Body of pancreas (tissue), 4 donors: ENCODE results near the gene CDKN2C. TPM values are rescaled to one million over a fixed set of nuclear protein-coding genes. Genes with fewer than 3 reads are reported as not detected.

Experiments
- ATAC-seq: fragments of 150-250 bp; one replicate; pipeline ENCODE4 v1.9.1; 2016
- DNase-seq, 4 donors: peaks; one replicate each; pipeline ENCODE4 v3.0.0-alpha.2; 2019
- H3K27ac ChIP-seq, 4 donors: fragments of 200-600 bp; sonication (generic); 1 replicate in 3 of 4; 2 replicates in 1 of 4; pipeline versions ENCODE4 v1.5.1 to v1.6.1; 2016 to 2019; ENCODE audit warnings: mild to moderate bottlenecking in 1 of 4, mixed read lengths in 1 of 4, moderate library complexity in 1 of 4
- H3K27me3 ChIP-seq, 2 donors: fragments of 200-600 bp; sonication (generic); one replicate each; pipeline ENCODE4 v1.6.0; 2016; ENCODE audit warnings: mild to moderate bottlenecking in 1 of 2
- H3K36me3 ChIP-seq, 2 donors: fragments of 200-600 bp; sonication (generic); replicated peaks in 1 of 2; 2 replicates each; pipeline ENCODE4 v1.5.1; 2016; ENCODE audit warnings: low read depth in 2 of 2; ENCODE audit not compliant: insufficient read depth in 1 of 2
- H3K4me1 ChIP-seq: fragments of 200-600 bp; sonication (generic); one replicate; pipeline ENCODE4 v1.6.0; 2016
- H3K4me3 ChIP-seq, 2 donors: fragments of 200-600 bp; sonication (generic); 1 replicate in 1 of 2; 2 replicates in 1 of 2; pipeline ENCODE4 v1.5.1; 2016 to 2019
- H3K9me3 ChIP-seq, 3 donors: fragments of 200-600 bp; sonication (generic); 1 replicate in 2 of 3; 2 replicates in 1 of 3; pipeline ENCODE4 v1.5.1; 2016
- POLR2A ChIP-seq, 3 donors: fragments of 450-650 bp; IDR thresholded peaks; one replicate each; pipeline ENCODE4 v1.6.1; 2016; ENCODE audit warnings: antibody characterized with exemption in 3 of 3, mild to moderate bottlenecking in 2 of 3
- intact Hi-C: fragments of 100-400 bp; cut with DNase I; formaldehyde crosslinking; loops from one replicate; pipeline ENCODE4 v1.15.1; 2023
- total RNA-seq, 2 donors: library from RNA; depleted of rRNA; stranded (reverse); fragments of >200 nt; gene quantifications; one replicate each; pipeline ENCODE4 v1.1.0, GENCODE V29; 2016
- TF ChIP-seq, protein P1 (sequence below), 7 experiments: fragments of 450-650 bp in 4 of 7; fragments of 200-600 bp in 3 of 7; sonication (generic) in 3 of 7; IDR thresholded peaks; one replicate each; pipeline ENCODE4 v1.5.1; 2016 to 2019; ENCODE audit warnings: antibody characterized with exemption in 7 of 7

CDKN2C gene
- total RNA-seq, 2 donors from 2014 or later = 7.6 to 11.9 TPM

DNA sequence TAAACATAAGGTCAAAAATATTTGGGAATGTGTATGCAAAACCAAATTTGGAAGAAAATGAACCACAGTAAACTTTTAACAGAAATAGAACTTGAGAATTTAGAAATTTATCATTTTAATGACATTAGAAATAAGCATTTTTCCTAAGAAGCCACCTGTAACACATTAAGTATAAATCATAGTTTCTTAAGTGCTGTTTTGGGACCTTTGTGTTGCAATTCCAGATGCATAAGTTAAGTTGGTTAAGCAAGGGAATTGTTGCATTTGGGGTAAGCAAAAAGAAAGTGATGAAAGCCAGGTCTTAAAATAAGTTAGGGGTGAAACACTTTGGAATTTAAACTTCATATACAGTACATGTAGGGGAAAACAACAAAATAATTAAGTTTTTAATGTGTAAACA is 49.8 kb downstream of the CDKN2C start:
- intact Hi-C loops = no loop called here
- no peaks in the 10 kb centered on the region for H3K9me3 ChIP-seq
- no peaks in the 10 kb centered on the region for H3K4me1 ChIP-seq
- no peak overlapping the region for H3K27ac ChIP-seq
- ATAC-seq = no peak
- no peaks in the 10 kb centered on the region for H3K36me3 ChIP-seq
- TF ChIP-seq POLR2A (IDR thresholded peaks at IDR 0.05) = no peak
- TF ChIP-seq, protein P1, sequence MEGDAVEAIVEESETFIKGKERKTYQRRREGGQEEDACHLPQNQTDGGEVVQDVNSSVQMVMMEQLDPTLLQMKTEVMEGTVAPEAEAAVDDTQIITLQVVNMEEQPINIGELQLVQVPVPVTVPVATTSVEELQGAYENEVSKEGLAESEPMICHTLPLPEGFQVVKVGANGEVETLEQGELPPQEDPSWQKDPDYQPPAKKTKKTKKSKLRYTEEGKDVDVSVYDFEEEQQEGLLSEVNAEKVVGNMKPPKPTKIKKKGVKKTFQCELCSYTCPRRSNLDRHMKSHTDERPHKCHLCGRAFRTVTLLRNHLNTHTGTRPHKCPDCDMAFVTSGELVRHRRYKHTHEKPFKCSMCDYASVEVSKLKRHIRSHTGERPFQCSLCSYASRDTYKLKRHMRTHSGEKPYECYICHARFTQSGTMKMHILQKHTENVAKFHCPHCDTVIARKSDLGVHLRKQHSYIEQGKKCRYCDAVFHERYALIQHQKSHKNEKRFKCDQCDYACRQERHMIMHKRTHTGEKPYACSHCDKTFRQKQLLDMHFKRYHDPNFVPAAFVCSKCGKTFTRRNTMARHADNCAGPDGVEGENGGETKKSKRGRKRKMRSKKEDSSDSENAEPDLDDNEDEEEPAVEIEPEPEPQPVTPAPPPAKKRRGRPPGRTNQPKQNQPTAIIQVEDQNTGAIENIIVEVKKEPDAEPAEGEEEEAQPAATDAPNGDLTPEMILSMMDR (IDR thresholded peaks at IDR 0.05) = no peak
- no peak overlapping the region for H3K4me3 ChIP-seq
- no peak for DNase-seq
- no peaks in the 10 kb centered on the region for H3K27me3 ChIP-seq

Other genes with a start within 250 kb of the CDKN2C start
- 10 to 100 TPM; 17.8 to 27.5 TPM for gene FAF1, start 10.0 kb upstream of the CDKN2C start, total RNA-seq
- not detected for gene C1orf185, start 132.0 kb downstream of the CDKN2C start, total RNA-seq